ENCODE measurements around the gene TEX264.

DNA sequence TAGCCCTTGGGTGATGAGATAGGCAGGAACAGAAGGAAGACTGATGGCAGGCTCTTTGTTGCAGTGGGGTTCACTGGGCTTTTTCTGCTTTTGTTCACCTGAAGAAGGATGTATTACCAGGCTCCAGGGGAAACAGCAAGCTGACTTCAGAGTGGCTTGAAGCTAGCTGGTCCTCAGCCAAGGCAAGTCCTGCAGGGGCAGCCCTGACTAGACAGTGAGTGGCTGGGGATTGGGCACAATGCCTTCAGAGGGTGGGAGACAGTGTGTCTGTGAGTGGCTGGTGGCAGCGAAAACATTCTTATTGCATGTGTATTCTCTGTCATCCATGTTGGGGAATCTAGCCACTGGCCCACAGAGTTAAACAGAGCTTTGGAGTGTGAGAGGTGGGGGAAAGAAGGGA, 2.3 kb upstream of the TEX264 start:
- TF ChIP-seq ZFP3 (CRISPR knock-in tag; IDR thresholded peaks at IDR 0.05) = no peak
- no peak for TF ChIP-seq ESRRG (CRISPR knock-in tag; IDR thresholded peaks at IDR 0.05)
- TF ChIP-seq, protein P1, sequence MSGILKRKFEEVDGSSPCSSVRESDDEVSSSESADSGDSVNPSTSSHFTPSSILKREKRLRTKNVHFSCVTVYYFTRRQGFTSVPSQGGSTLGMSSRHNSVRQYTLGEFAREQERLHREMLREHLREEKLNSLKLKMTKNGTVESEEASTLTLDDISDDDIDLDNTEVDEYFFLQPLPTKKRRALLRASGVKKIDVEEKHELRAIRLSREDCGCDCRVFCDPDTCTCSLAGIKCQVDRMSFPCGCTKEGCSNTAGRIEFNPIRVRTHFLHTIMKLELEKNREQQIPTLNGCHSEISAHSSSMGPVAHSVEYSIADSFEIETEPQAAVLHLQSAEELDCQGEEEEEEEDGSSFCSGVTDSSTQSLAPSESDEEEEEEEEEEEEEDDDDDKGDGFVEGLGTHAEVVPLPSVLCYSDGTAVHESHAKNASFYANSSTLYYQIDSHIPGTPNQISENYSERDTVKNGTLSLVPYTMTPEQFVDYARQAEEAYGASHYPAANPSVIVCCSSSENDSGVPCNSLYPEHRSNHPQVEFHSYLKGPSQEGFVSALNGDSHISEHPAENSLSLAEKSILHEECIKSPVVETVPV (CRISPR knock-in tag; IDR thresholded peaks at IDR 0.05) = no peak
- no peak for TF ChIP-seq ZNF8 (CRISPR knock-in tag; IDR thresholded peaks at IDR 0.05)
- no peak for TF ChIP-seq BACH2 (CRISPR knock-in tag; IDR thresholded peaks at IDR 0.05; ENCODE audit: borderline replicate concordance)
- no peak for TF ChIP-seq RARB (CRISPR knock-in tag; IDR thresholded peaks at IDR 0.05)
- TF ChIP-seq, protein P2, sequence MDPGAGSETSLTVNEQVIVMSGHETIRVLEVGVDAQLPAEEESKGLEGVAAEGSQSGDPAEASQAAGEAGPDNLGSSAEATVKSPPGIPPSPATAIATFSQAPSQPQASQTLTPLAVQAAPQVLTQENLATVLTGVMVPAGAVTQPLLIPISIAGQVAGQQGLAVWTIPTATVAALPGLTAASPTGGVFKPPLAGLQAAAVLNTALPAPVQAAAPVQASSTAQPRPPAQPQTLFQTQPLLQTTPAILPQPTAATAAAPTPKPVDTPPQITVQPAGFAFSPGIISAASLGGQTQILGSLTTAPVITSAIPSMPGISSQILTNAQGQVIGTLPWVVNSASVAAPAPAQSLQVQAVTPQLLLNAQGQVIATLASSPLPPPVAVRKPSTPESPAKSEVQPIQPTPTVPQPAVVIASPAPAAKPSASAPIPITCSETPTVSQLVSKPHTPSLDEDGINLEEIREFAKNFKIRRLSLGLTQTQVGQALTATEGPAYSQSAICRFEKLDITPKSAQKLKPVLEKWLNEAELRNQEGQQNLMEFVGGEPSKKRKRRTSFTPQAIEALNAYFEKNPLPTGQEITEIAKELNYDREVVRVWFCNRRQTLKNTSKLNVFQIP (CRISPR knock-in tag; IDR thresholded peaks at IDR 0.05; ENCODE audit: borderline replicate concordance, low read depth) = no peak
- no peak for TF ChIP-seq PATZ1 (CRISPR knock-in tag; IDR thresholded peaks at IDR 0.05; ENCODE audit: borderline replicate concordance)
- TF ChIP-seq ZNF565 (CRISPR knock-in tag; conservative IDR thresholded peaks at IDR 0.05; ENCODE audit: low read depth) = no peak
- TF ChIP-seq PPARA (CRISPR knock-in tag; IDR thresholded peaks at IDR 0.05; ENCODE audit: borderline replicate concordance) = no peak
- TF ChIP-seq ZFP30 (CRISPR knock-in tag; IDR thresholded peaks at IDR 0.05) = no peak

Data from SK-N-SH treated with all-trans-retinoic acid at 6 μM for 48 hours (cell line).